ENCODE measurements around the gene REEP1.

DNA sequence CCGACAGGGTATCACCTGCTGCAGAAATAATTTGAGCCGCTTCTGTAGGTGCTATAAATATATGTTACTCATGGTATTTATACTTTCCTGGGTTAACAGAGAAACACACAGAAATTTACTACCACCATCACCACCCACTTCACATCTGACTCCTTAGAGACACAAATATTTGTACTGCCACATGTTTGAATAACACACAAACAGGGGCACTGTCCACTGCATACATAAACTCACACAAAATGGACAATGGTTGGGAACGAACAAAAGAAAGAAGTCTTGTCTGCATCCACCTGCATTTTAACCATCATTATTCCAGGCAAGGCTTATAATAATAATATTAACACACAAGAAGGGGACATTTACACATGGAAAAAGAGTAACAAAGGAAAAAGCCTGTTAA lies 166.1 kb downstream of the REEP1 start:
- TF ChIP-seq, protein P1, sequence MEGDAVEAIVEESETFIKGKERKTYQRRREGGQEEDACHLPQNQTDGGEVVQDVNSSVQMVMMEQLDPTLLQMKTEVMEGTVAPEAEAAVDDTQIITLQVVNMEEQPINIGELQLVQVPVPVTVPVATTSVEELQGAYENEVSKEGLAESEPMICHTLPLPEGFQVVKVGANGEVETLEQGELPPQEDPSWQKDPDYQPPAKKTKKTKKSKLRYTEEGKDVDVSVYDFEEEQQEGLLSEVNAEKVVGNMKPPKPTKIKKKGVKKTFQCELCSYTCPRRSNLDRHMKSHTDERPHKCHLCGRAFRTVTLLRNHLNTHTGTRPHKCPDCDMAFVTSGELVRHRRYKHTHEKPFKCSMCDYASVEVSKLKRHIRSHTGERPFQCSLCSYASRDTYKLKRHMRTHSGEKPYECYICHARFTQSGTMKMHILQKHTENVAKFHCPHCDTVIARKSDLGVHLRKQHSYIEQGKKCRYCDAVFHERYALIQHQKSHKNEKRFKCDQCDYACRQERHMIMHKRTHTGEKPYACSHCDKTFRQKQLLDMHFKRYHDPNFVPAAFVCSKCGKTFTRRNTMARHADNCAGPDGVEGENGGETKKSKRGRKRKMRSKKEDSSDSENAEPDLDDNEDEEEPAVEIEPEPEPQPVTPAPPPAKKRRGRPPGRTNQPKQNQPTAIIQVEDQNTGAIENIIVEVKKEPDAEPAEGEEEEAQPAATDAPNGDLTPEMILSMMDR (IDR thresholded peaks at IDR 0.05): no peak
- no peak for TF ChIP-seq POLR2A (IDR thresholded peaks at IDR 0.05)
